ENCODE results near the gene CCNQ.

Gene CCNQ

DNA sequence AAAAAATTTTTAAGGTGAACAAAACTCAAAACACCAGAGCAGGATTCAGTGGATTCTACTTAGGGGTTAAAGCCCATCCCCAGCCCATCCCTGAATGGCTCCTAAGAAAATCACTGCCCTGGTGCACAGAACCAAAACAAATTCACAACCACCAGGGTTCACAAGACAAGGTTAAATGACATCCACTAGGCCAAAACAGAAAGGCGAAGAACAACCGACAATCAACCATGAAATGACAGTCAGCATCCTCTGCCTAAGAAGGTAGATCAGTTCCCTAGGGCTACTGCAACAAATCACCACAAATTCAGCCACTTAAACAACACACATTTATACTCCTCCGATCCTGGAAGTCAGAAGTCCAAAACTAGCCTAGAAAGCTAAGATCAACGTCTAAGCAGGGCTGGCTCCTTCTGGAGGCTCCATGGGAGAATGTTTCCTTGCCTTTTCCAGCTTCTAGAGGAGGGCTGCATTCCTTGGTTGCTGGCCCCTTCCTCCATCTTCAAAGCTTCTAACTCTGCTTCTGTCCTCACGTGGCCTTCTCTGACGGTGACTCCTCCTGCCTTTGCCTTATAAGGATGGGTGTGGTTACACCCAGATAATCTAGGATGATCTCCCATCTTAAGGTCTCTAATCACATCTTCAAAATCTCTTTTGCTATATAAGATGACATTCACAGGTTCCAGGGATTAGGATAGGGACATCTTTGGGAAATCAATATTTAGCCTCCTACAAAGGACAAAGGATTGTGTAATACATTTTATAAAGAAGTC lies 1.8 kb downstream of the CCNQ start:
- TF ChIP-seq, protein P1, sequence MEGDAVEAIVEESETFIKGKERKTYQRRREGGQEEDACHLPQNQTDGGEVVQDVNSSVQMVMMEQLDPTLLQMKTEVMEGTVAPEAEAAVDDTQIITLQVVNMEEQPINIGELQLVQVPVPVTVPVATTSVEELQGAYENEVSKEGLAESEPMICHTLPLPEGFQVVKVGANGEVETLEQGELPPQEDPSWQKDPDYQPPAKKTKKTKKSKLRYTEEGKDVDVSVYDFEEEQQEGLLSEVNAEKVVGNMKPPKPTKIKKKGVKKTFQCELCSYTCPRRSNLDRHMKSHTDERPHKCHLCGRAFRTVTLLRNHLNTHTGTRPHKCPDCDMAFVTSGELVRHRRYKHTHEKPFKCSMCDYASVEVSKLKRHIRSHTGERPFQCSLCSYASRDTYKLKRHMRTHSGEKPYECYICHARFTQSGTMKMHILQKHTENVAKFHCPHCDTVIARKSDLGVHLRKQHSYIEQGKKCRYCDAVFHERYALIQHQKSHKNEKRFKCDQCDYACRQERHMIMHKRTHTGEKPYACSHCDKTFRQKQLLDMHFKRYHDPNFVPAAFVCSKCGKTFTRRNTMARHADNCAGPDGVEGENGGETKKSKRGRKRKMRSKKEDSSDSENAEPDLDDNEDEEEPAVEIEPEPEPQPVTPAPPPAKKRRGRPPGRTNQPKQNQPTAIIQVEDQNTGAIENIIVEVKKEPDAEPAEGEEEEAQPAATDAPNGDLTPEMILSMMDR (conservative IDR thresholded peaks at IDR 0.05) = no peak
- TF ChIP-seq ZFX (IDR thresholded peaks at IDR 0.05) = no peak
- no peak overlapping the region for H3K27ac ChIP-seq

DNA sequence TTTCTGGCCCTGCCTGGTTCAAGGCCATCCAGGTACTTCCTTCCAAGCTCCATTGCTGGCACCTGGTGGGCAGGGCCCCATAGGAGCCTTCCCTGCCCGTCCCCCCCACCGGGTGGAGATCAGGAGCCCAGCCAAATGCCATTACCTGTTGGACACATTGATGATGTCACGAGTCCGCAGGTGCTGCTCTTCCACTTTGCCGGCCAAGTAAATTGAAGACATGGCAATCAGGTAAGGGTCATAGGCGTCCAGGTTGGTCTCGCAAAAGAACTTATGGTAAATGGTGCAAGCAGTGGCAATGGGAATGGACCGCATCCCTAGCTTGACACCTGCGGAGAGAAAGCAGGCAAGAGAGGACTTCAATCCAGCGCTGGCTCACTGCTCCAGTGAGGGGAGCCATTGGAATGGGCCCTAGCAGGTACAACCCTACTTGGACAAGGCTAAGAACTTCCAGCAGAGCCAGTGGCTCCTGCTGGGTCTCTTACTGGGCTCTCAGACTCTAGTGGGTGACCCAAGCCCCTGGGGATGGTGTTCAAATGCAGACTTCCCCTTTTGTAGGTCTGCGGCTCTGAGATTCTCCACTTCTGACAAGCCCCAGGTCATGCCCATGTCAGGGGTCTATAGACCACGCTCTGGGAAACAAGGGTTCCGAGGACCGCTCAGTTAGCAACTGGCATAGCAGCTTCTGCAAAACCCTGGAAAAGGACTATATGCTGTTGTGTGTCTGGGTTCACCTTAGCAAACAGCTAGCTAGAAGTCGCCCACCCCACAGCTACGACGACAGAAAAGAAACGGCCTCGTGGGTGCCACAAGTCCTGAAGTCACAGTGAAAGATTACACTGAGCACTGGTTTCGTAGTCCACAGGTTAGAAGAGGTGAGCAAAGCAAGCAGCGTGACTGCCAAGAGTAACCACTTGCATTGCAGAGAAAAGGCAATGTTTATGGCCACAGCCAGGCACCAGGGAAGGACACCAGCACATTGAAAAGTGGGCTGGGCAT lies 2.8 kb downstream of the CCNQ start:
- TF ChIP-seq, protein P1 (conservative IDR thresholded peaks at IDR 0.05) = no peak
- TF ChIP-seq ZFX (IDR thresholded peaks at IDR 0.05) = no peak
- H3K27ac ChIP-seq = no peak overlapping the region

DNA sequence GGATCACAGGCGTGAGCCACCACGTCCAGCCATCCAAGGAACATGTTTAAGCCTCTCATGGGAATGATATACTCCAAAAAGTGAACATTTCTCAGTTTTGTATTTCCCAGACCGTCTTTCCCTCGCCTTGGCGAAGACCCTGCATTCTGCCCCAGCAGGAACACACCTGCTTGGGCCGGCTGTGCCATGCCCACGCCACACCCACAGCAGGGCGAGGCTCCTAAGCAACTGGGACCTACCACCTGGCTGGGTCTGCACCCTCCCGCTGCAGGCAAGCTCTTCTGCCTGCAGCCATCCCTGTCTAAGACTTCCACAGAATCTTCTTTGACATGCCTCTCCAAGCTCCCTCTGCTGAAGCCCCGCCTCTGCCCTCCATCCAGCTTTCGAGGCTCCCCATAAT lies 3.6 kb downstream of the CCNQ start:
- no peak for TF ChIP-seq ZFX (IDR thresholded peaks at IDR 0.05)
- TF ChIP-seq, protein P1 (conservative IDR thresholded peaks at IDR 0.05) = no peak
- H3K27ac ChIP-seq = no peak overlapping the region

DNA sequence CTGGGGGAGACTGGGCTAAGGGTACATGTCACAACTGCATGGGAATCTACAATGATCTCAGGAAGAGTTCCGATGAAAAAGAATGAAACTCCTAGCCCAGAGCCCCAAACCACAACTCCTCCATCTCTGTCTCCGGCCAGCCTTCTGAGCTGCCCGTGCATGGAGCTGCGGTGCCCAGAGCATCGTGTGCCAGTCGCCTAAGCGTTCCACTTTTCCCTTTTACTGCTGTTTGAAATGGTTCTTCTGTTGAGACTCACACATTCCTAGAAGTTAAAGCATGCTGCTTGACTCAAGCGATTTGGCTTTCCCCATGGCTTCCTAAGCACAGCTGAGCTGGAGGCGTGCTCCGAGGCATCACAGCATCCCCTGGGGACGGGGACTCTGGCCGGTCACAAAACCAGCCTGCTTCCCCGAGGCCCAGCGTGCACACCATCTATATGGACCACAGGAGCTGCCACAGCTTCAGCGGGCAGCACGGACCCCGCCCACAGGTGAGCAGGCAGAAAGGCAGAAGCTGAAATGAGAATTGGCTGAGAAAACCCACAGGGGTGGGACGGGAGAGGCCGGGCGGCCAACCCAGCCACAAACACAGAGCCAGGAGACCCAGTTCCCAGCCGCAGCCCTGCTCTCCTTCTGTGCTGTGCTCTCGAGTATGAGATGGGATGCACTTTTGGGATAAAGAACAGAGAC lies 5.0 kb downstream of the CCNQ start:
- H3K27ac ChIP-seq = no peak overlapping the region

DNA sequence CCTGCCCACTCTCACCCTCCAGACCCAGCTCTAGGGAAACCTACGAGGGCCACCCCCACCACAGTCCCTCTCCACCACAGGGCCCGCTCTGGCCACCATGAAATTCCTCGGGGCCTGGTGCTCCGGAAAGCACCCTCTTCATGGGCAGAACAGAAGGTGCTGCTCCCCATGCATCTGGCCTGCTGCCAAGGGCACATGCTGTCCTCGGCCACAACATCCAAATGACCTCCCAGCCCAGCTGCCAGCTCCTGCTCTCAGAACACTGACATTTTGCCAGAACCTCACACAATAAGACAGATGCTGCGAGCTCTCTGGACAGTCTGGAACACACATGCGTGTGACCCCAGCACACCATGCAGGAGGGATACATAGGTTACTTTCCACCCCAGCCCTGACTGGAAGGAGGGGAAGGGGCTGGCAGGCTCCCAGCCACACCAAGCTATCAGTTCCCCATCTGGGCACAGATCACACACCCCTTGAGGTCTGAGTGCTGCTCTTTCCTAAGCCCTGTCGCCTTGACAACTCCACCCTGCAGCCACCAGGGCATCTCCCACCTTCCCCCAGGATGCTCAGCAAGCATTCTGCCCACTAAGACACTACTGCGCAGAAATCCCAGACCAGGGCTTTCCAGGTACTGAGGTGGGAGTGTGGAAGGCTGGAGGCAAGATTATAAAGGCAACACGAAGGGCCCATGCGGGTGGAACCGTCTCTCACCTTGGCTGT lies 5.8 kb downstream of the CCNQ start:
- no peak overlapping the region for H3K27ac ChIP-seq

More for the DNA sequence above, 5.0 kb downstream of the CCNQ start:
- TF ChIP-seq, protein P1 (conservative IDR thresholded peaks at IDR 0.05) = no peak
- TF ChIP-seq ZFX (IDR thresholded peaks at IDR 0.05) = no peak

DNA sequence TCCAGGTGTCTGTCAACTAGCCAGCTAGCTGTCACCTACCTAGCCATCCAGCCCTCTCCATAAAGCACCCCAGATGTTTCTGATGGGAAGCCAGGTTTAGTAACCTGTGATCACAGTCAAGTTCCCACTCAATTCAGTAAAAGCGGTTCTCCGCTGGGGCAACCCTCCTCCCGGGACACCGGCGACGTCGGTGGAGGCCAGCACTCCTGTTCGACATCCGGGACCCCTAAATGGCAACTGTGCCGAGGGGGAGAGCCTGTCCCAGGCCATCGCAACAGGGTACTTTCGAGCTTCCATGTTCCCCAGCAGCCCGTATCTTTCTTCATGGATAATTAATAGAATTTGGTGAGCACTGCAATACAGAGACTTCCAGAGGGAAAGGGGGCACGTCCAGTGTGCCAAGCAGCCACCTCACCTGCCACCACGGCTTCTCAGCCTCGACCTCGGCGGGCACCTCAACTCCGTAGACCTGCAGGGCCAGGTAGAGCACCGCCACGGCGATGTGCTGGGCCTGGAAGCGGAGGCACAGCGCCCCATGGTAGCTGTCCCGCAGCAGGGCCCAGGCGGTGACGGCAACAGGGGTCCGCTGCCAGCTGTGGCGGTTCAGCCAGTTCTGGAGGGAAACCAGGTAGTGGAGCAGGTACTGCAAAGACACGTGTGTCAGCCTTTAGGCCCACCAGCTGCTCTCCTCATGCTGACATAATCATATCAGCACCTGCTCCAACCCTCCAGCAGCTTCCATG lies 6.7 kb downstream of the CCNQ start:
- H3K27ac ChIP-seq = no peak overlapping the region
- no peak for TF ChIP-seq ZFX (IDR thresholded peaks at IDR 0.05)
- TF ChIP-seq, protein P1 (conservative IDR thresholded peaks at IDR 0.05) = no peak

More for the DNA sequence above, 5.8 kb downstream of the CCNQ start:
- TF ChIP-seq, protein P1 (conservative IDR thresholded peaks at IDR 0.05) = no peak
- no peak for TF ChIP-seq ZFX (IDR thresholded peaks at IDR 0.05)
